ENCODE data around the gene PLEKHN1.
"Not testable (repeated sequence)": the region's sequence is repeated elsewhere in the genome, so short reads cannot be mapped to it uniquely, and the experiment has no call there.

The PLEKHN1 gene

GRCh38 chr1:975365-975764 is 9.1 kb downstream of the PLEKHN1 start:
- DNase-seq (ENCODE audit: low read depth), result no peak

DNA sequence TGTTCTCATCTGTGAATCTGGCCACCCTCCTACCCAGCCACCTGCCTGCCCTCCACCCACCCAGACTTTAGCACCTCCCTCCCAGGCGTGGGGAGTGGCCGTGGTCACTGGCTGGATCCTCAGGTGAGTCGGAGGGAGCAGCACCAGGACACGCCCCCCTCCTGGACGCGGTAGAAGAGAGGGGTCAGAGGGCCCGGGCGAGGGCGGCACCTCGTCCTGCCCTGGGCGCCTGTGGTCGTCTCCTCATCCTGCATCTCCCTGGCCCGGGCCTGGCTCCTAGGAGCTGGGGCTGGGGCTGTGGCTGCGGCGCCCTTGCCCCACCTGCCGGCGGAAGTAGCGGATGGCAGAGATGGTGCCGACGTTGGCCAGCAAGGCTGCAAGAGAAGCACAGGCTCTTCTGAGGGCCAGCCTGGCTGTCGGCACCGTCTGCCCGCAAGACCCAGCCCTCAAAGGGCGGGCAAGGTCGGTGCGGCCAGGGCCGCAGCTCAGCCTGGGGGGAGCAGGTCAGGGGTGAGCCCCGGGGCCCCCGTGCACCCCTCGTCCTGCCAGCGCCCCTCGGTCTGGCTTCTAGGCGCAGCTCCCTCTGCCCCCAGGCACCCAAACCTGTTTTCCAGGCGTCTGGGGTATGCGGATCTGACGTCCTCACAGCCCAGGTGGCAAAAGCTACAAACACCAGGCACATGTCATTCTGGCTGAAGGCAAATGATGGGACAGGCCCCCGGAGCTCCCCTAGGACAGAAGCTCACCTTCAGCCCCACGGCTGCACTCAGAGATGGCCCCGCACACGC is 9.8 kb downstream of the PLEKHN1 start:
- no peak for DNase-seq (ENCODE audit: low read depth)

GRCh38 chr1:976791-977190 is 10.5 kb downstream of the PLEKHN1 start:
- not testable (repeated sequence) for DNase-seq (ENCODE audit: low read depth)

DNA sequence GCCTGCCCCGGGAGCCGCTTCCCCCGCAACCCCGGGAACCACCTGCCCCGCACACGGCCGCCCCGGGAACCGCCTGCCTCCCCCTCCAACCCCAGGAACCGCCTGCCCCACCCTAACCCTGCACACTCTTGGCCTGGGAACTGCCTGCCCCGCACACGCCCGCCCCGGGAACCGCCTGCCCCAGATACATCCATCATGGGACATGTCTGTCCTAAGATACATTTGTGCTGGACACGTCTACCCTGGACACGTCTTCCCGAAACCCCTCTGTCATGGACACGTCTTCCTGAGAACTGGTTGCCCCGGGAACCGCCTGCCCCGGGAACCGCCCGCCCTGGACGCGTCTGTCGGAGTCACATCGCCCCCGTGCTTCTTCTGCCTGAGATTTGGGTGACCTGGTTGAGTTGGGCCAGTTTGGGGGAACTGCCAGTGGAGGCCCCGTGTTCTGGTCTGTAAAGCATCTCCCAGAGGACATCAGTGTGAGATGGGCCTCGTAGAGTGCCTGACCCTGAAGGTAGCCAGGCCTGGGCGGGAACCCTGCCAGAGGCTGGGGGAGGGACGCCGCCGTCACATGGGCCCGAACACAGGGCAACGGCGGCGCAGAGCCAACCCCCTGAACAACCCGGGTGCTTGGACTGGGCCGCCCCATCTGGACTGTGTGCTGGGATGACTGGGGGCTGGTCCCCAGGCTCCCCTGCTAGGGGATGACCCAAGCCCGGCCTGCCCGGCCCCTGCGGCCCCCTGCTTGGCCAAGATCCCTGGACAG is 12.0 kb downstream of the PLEKHN1 start:
- DNase-seq (ENCODE audit: low read depth), result no peak

- no peak for DNase-seq (ENCODE audit: low read depth)
These were observed 12.8 kb downstream of the PLEKHN1 start for GRCh38 chr1:978835-979743.

DNA sequence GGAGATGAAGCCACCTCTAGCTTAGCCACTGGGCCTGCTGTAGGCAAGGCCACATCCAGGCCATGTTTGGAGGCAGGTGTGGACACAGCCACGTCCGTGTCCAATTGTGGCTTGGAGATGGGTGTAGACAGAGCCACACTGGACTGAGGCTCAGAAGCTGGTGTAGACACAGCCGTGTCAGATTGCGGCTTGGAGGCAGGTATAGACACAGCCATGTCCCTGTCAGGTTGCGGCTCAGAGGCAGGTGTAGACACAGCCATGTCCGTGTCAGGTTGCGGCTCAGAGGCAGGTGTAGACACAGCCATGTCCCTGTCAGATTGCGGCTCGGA is 13.4 kb downstream of the PLEKHN1 start:
- no peak for DNase-seq (ENCODE audit: low read depth)

GRCh38 chr1:980137-980571 is 13.9 kb downstream of the PLEKHN1 start:
- DNase-seq (ENCODE audit: low read depth), result no peak

GRCh38 chr1:980602-981395 is 14.5 kb downstream of the PLEKHN1 start:
- DNase-seq (ENCODE audit: low read depth), result no peak

GRCh38 chr1:981491-981954 is 15.2 kb downstream of the PLEKHN1 start:
- no peak for DNase-seq (ENCODE audit: low read depth)

DNA sequence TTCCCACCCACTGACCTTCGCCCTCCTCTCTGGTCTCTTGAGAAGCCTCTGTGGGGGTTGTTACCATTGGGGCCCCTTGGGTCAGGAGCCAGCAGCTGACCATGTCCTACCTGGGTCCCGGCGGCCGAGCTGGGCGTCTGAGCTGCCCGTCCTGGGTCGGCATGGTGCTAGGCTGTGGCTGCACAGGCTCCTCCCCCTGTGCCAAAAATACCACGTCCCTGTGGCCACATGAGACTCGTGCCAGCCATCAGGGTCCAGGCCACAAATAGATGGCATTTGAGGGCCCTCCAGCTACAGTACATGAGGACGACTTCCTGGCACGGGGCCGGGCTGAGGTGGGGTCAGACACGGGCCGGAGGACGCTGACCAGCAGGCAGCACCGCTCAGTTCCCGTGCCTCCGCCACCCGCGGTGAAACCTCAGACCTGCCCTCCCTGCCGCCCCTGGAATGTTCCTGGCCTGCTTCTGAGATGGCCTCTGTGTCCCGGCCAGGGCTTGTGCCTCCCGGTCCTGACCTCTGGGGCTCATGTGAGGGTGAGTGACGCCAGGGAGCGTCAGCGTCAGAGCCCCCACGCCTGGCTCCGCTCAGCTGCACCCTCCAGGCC is 15.8 kb downstream of the PLEKHN1 start, which contains the start of gene PERM1:
PERM1 (minus strand) TSS at position 139 of the 604 bp plus-strand sequence. CDS start 1,064 bp downstream, outside the sequence.
- DNase-seq (ENCODE audit: low read depth), result no peak

DNA sequence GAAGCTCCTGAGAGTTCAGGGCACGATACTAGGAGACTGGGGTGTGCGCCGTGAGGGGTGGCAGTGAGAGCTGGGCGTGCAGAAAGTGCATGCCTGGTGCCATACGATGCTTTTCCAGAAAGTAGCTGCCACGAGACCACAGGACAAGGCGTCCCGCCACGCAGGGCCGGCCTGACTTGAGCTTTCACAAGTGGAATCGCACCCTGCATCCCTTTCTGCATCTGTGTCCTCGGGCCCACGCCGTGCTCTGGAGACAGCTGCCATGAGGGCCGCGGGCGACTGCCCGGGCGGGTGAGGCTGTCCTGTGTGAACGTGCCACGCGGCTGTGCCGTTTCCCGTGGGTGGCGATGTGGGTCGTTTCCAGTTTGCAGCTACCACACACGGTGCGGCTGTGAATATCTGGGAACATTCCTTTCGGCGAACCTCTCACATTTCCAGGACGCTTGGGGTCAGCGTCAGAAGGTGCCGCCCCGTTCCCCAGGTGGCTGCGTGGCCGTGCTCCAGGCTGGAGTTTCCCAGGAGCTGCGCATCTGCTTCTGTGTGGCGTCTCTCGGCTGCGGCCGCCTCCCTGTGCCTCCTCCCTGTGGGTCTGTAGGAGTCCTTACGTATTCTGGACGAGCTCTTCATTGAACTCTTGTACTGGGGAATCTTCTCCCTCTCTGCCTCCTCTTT is 16.6 kb downstream of the PLEKHN1 start:
- no peak for DNase-seq (ENCODE audit: low read depth)

GRCh38 chr1:983798-984475 is 17.7 kb downstream of the PLEKHN1 start:
- DNase-seq (ENCODE audit: low read depth), result no peak

- DNase-seq (ENCODE audit: low read depth), result no peak
These were observed 18.2 kb downstream of the PLEKHN1 start for GRCh38 chr1:984476-984814.

- no peak for DNase-seq (ENCODE audit: low read depth)
These were observed 18.8 kb downstream of the PLEKHN1 start for GRCh38 chr1:985126-985525.

GRCh38 chr1:988061-988460 is 21.8 kb downstream of the PLEKHN1 start:
- DNase-seq (ENCODE audit: low read depth), result not testable (repeated sequence)

DNA sequence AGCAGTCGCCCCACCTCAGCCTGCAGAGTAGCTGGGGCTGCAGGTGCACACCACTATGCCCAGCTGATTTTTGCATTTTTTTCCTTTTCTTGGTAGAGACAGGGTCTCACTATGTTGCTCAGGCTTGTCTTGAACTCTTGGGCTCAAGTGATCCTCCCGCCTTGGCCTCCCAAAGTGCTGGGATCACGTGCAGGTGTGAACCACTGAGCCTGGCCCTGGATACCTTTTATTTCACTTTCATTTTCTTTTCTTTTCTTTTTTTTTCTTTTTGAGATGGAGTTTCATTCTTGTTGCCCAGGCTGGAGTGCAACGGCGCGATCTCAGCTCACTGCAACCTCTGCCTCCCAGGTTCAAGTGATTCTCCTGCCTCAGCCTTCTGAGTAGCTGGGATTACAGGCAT is 25.0 kb downstream of the PLEKHN1 start:
- not testable (repeated sequence) for DNase-seq (ENCODE audit: low read depth)

- no peak for DNase-seq (ENCODE audit: low read depth)
These were observed 25.6 kb downstream of the PLEKHN1 start for GRCh38 chr1:991895-992294.

GRCh38 chr1:992362-992761 is 26.1 kb downstream of the PLEKHN1 start:
- DNase-seq (ENCODE audit: low read depth), result no peak

DNA sequence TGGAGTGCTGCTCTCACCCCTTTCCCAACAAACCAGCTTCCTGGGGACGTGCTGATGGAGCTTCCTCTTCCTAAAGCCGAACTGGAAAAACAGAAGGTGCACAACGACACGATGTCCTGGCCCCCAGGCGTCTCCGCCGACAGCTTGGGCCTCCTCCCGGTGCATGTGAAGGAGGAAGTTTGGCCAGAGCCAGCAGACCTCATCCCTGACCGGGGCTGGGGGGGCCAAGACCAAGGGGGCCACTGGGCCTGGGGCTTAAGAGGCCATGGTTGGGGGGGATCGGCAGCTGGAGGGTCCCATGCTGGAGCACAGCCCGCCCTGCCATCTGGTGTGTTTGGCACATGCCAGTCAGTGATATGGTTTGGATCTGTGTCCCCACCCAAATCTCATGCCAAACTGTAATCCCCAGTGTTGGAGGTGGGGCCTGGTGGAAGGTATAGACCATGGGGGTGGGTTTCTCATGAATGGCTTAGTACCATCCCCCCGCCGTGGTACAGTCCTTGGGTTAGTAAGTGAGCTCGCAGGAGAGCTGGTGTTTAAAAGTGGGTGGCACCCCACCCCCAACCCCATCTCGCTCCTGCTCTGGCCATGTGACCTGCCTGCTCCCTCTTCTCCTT is 27.2 kb downstream of the PLEKHN1 start:
- no peak for DNase-seq (ENCODE audit: low read depth)

All from HS-5 (cell line).